Myocyte (in vitro differentiated cells): ENCODE data around the gene MYO1C. TPM values are rescaled to one million over a fixed set of nuclear protein-coding genes. Genes with fewer than 3 reads are reported as not detected.

Experiments used
- DNase-seq: peaks from one replicate; pipeline ENCODE4 v3.0.0-alpha.2; 2012; ENCODE audit warnings: low read depth
- total RNA-seq: library from RNA; depleted of rRNA; stranded (reverse); fragments of >200 nt; gene quantifications from 2 replicates; pipeline ENCODE4 v1.2.3, GENCODE V29; 2014

Gene MYO1C
- total RNA-seq, 1 donor from 2014 or later = 122 TPM

GRCh38 chr17:1486802-1487695, 5.4 kb downstream of the MYO1C start:
- DNase-seq = peak; percentile 34

DNA sequence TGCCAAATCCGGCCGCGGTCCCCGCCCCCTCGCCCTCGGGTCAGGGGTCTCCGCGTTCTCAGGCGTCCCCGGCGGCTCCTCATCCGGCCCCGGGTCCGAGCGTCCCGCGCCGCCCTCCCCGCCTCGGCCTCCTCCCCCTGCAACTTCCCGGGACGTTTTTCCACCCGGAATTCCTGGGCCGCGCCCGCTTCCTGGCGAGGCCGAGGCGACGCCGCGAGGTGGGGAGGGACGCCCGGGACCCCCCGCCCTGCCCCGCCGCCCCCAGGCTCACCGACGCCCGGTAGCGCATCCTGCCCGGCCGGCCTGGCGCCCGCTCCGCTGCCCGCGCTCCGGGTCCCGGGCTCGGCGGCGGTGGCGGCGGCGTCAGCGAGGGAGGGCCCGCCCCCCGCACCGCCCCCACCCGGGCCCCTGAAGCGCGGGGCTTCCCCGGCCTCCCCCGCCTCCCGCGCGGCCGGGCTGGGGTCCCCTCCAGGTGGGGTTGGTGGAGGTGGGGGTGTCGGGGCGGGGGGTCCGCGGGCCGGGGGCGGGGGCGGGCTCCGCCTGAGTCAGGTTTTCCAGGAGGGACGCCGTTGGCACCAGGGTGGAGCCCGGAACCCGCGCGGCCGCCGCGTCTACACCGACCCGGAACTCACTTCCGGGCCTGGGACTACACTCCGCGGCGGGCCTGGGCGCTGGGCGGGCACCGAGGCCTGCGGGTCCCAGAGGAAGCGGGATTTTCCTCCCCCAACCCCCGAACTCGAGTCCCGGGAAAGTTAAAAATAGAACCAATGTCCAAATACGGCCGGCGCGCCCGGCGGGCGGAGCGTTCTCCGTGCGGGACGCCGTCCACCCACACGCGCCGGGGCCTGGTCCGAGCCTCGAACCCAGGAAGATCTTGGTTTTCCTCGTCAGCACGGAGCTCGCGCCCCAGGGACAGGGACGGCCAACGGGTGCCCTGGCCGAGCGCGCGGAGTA, 6.8 kb downstream of the MYO1C start:
- DNase-seq = peak; percentile 75

DNA sequence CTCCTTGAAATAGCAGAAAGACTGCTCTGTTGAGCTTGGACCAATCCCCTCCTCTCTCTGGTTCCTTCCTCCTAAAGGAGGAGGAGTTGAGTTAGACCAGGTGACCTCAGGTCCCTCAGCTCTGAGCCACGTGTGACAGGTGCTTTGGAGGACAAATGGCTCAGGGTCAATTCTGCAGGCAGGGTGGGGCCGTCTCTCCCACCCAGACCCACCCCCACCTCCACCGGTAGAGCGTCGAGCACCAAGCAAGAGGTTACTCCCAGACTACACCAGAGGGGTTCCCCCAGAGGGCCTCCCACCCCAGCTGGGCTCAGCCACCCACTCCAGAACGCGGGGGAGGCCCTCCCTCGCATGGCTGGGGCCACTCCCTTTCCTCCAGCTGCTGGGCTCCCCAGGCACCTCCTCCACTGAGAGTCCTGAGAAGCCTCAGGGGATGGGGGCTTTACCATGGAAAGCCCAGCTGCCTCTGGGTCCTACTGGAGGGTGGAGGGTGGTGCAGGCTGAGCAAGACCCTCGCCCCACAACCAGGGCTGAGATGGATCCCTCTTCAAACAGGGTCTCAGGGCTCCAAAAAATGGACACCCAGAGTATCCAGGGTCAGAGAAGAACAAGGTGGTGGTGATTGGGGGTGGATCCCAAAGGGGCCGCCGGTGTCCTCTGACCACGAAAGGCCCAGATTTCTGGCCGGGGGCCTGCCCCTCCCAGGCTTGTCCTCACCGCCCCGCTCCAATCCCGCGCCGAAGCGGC, 7.6 kb downstream of the MYO1C start:
- DNase-seq = peak; percentile 81

DNA sequence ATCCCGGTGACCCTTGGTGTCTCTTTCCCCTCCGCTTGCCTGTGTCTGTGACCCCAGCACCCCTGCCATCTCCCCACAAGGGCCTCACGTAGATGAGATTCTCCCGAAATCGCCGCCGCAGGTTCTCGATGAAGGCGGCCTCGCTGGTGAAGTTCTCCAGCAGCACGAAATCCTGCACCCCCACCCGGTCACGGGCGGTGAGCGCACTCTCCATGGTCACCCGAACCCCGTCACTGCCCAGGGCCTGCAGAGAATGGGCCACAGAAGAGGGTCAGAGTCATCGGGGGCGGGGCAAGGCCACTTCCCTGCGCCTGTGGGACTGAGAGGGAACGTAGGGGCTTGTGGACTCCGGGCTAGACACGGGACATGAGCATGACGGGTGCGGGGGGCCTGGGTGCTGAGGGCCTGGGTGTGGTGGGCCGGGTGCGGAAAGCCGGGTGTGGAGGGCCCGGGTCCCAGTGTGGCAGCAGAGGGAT, 8.4 kb downstream of the MYO1C start:
- no peak for DNase-seq

- DNase-seq = no peak
Observed at GRCh38 chr17:1482680-1483079, 9.8 kb downstream of the MYO1C start.

DNA sequence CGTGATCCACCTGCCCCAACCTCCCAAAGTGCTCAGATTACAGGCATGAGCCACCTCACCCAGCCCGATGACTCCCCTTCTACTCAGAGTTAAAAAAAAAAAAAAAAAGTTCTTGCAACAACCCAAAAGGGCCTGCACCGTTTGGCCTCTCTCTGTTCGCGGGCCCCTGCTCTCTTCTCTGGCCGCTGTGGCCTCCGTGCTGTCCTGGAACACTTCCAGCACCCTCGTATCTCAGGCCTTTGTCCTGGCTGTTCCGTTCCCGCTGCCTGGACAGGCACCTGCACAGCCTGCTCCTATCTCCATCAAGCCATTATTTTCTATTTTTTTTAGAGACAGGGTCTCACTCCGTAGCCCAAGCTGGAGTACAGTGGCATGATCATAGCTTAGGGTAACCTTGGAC, 10.8 kb downstream of the MYO1C start:
- DNase-seq = no peak

DNA sequence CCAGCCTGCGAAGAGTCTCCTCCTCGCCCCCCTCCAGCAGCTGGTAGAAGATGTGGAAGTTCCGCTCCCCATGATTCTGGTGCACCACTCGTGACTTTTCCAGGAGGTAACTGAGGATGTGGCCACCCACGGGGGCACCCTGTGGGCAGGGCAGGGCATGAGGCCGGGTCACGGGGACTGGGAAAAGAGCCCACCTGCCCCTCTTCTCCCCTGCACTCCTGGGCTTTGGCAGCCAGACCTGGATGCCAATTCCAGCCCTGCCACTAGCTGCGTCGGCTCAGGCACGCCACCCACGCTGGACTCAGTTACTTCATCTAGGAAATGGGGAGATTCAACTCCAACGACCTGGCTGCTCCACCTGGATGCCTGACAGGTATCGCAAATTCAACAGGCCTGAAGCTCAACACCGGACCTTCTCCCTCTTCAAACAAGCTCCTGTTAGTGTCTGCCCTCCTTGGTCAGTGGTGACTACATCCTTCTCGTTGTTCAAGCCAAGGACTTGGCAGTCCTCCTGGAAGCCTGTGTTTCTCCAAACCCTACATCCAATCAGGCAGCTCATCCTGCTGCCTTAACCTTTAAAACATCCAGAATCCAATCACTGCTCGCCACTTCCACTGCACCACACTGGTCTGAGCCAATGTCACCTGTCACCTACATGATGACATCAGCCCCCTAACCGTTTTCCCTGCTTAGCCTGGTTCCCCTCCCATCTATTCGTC, 11.6 kb downstream of the MYO1C start:
- no peak for DNase-seq

DNA sequence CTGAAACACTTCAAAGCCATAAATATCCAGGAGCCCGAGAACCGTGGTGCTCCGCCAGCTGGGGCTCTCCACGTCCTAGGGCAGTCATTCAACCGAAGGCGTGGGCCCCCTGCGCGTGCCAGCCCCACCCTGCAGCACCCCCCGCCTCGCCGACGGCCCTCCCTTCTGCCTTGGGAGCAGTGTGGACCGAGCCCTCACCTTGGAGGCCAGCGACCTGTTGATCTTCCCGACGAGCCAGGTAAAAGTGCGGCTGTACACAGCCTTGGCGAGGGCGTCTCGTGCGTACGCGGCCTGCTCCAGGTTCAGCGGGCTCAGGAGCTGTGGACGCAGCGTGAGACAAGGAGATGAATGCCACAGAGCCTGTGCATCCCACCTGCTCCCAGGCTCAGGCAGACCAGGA, 14.1 kb downstream of the MYO1C start:
- DNase-seq = no peak

DNA sequence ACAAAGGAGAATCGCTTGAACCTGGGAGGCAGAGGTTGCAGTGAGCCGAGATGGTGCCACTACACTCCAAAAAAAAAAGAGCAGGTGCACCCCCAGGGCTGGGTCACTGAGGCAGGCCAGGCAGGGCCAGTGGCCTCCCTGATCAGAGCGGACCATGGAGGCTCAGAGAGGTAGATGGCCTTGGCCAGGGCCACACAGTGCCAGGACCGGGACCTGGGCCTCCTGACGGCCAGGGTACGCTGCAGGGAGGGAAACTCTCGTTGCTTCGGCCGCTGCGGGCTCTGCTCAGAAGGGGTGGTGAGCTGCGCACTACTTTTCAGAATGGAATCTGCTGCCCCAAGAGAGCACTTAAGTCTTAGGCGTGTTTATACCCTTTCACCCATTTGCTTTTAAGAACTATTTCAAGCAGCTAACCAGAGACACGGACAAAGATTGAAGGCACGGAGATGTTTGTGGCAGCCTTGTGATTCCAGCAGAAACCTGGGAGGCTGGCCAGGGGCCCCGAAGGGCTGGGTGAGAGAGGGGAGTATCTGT, 17.1 kb downstream of the MYO1C start:
- DNase-seq = no peak

DNA sequence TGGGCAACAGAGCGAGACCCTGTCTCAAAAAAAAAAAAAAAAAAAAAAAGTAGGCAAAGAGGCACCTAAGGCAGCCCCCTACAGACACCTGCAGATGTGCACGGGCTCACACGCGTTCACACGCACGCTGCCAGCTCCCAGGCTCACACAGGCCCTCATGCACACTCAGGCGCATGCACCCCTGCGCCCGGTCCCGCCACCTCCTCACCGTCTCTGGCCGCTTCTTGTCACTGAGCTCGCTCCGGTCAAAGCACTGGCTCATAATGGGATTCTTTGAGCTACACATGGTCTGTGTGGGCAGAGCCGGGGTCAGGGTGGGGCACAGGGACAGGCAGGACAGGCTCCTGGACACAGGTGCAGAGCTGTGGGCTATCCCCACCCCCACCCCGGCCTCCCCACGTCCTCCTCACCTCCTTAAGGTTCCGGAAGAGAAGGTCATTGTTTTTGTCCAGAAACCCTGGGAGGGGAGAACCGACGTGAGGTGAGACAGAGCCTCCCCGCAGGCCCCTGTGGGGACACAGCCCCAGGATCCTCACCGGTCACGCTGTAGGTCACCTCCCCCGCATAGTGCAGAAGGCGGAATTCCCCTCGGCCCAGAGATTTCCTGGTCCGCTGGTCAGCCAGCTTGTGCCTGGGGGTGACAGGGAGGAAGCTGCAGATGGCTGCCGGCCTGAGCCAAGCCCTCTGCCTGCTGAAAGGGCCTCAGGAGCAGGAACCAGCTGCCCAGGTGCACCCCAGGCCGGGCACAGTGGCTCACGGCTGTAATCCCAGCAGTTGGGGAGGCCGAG, 17.9 kb downstream of the MYO1C start:
- DNase-seq = no peak

GRCh38 chr17:1473841-1474240, 18.6 kb downstream of the MYO1C start:
- peak; percentile 41 for DNase-seq

GRCh38 chr17:1473170-1473569, 19.3 kb downstream of the MYO1C start:
- no peak for DNase-seq

GRCh38 chr17:1471911-1472821, 20.3 kb downstream of the MYO1C start:
- DNase-seq = no peak

DNA sequence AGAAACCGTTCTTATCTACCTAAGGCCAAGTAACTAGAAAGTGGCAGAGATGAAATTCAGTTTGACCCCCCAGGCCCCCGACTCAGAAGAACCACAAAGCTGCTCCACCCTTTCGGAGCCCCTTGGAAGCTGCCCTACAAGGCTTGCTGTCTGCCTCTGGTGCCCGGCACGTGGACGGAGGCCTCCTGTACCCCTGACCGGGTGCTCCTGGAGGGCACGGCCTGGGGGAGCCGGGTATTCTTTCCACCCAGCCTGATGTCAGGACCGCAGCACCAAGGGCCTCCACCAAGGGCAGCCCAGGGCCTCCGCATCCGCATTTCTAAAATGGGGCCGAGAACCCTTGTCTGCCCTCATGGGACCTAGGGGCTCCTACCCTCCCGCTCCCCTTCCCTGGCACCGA, 21.0 kb downstream of the MYO1C start:
- DNase-seq = no peak

DNA sequence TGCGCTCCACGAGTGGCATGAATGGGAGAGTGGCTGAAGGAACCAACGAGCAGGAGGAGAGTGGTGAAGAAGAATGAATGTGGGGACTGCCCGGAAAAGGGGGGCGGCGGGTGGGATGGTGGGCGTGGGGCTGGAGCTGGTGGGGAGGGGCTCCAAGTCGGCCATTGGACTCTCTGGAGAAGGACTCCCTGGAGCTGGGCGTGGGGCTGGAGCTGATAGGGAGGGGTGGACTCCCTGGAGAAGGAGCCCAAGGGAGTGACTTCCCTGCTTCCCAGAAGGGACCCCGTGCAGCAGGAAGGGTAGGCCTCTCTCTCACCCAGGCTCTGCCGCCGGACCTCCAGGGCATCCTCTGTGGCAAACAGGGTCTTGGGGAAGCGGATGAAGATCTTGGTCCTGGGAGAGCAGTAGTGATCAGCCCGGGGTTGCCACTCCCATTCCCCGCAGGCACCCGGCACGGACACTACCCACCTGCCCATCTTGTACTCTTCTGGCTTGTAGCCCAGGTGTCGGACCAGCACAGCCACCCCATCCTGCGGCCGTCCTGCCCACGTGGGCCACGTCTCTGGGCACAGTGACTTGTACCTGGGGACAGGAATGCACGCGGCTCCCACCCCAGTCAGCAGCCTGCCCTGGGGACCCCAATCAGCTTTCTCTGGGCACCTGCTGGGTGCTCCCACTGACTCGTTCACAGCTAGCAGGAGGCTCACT, 21.6 kb downstream of the MYO1C start:
- DNase-seq = no peak

DNA sequence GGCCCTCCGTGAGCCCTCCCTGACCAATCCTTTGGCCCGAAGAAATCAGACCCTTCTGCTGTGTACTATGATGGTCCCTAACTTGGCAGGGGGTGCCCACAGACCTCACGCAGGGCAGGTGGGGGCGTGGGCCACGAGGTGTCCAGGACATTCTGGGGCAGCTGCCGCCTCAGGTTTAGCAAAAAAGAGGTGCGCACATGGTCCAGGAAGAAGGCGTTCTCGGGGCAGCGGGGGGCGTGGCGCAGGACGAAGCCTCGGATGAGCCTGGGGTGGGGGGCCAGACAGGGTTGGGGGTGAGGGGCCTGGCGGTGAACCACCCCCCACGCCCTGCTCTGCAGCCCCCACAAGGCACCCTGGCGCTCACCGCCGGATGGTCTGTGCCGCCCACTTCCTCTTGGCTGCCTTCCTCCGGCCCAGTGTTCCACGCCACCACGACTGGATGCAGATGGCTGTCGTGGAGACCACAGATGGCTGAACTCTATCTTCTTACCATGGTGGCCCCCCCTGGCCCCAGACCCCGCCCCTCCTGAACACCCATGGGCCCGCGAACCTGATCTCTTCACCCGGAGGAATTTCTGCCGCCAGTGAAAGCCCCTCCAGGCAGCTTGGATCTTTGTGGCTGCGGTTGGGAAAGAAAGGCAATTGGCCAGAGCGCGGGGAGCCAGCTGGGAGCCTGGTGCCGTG, 22.3 kb downstream of the MYO1C start:
- no peak for DNase-seq

DNA sequence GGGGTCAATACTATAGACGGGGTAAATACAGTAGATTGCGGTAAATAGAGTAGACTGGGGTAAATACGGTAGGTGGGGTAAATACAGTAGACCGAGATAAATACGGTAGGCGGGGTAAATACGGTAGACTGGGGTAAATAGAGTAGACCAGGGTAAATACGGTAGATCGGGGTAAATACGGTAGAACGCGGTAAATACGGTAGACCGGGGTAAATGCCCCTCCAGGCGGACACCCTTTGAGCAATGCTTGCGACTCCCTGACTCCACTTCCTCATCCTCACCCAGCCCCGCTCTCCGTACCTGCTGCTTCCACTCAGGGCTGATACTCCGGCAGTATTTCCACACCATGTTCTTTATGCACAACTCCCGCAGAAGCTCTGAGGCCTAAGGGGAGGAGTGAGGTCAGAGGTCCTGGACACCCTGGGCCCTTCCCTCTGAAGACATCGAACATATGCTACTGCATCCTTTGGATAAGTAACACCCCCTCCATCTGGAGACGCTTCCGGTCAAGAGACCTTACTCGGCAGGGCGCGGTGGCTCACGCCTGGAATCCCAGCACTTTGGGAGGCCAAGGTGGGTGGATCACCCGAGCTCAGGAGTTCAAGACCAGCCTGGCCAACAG, 23.1 kb downstream of the MYO1C start:
- no peak for DNase-seq
